Gastroesophageal sphincter (tissue), 3 donors: ENCODE measurements around the gene TSPAN17.

Experiments used
- CTCF ChIP-seq, 4 experiments: fragments of 200-600 bp in 2 of 4; fragments of 450-650 bp in 2 of 4; sonication (generic) in 1 of 4; IDR thresholded peaks; one replicate each; pipeline ENCODE4 v1.5.1; 2017 to 2019; ENCODE audit warnings: antibody characterized with exemption in 4 of 4, mild to moderate bottlenecking in 2 of 4, moderate library complexity in 2 of 4
- POLR2A ChIP-seq, 2 donors: fragments of 450-650 bp; IDR thresholded peaks; one replicate each; pipeline ENCODE4 v1.6.1; 2017; ENCODE audit warnings: antibody characterized with exemption in 2 of 2, mild to moderate bottlenecking in 2 of 2, moderate library complexity in 1 of 2

- no peak for TF ChIP-seq CTCF (IDR thresholded peaks at IDR 0.05)
- no peak for TF ChIP-seq POLR2A (IDR thresholded peaks at IDR 0.05)
Measured at GRCh38 chr5:176677209-176677939, 30.1 kb downstream of the TSPAN17 start.
